Measurements from ENCODE around the gene COL5A2. TPM values are rescaled to one million over a fixed set of nuclear protein-coding genes. Genes with fewer than 3 reads are reported as not detected.

Gene COL5A2
- total and polyA plus RNA-seq, 10 of the 15 experiments (the other 5 are each of a cell fraction or from before 2014, with no cell fraction given), result 0.04 to 0.85 (median 0.39) TPM

DNA sequence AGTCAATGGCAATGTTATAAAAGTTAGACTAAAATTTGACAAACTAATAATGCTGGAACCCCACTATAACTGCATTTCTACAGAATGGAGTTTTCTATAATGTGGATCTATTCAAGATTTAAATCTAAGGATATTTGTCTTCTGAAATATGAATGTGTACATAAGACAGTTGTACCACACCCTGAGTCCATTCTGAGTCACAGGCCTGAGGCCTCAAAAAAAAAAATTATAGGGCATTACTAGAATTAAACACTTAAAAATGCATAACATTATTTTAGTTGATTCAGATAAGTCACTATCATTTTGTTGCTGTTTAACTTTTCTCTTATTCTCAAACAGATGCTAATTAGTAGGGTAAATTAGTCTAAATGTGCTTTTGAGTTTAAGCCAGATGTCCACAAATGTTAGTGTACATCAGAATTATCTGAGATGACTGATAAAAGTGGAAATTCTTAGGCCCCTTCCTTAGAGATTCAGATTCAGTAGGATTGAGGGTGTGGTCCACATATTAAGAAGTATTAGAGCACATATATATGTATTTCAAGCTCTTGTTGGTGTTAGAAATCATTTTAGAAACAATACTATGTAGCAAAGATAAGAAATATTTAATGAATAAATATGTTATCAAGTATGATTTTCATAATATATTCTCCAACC lies 42.4 kb upstream of the COL5A2 start:
- FAIRE-seq (no peak), ATAC-seq (no peak), DNase-seq (ENCODE audit: low read depth, low spot score) (no peak)
- POLR2A ChIA-PET, result interaction anchor here (1.8 kb wide), 1 partner anchor 10 kb away, joined by 4 read pairs; no protein-coding TSS in a partner anchor
- H3K9ac ChIP-seq (ENCODE audit: control insufficient read depth, insufficient read depth, low read length), result no peak overlapping the region
- TF ChIP-seq MYC (IDR thresholded peaks at IDR 0.05; ENCODE audit: insufficient read depth, insufficient read length, insufficient replicate concordance, low read length, severe bottlenecking) (no peak), CHD2 (IDR thresholded peaks at IDR 0.05; ENCODE audit: borderline replicate concordance, low read depth, low read length) (no peak), YBX1 (IDR thresholded peaks at IDR 0.05) (no peak)
- no peak overlapping the region for H3K4me3 ChIP-seq
- no peak overlapping the region for H3K4me2 ChIP-seq (ENCODE audit: control insufficient read depth, insufficient read depth)
- H3K27me3 ChIP-seq (replicated peaks in 1 of 2; ENCODE audit: control insufficient read depth in 2 of 2, insufficient read depth in 2 of 2, low read length in 1 of 2), result no peaks in the 10 kb centered on the region
- H3K36me3 ChIP-seq (ENCODE audit: control insufficient read depth in 2 of 2, insufficient read depth in 2 of 2, low read length in 1 of 2), result no peaks in the 10 kb centered on the region
- no peak overlapping the region for H2AFZ ChIP-seq (ENCODE audit: control insufficient read depth, low read depth, low read length)
- H3K9me3 ChIP-seq (replicated peaks; ENCODE audit: control insufficient read depth, insufficient read depth, low read length), result no peaks in the 10 kb centered on the region
- no TSS peak for BruUV-seq (replicated peaks)
- no peak overlapping the region for H3K27ac ChIP-seq (ENCODE audit: control insufficient read depth, insufficient read depth)
- no peaks in the 10 kb centered on the region for H4K20me1 ChIP-seq (ENCODE audit: control insufficient read depth, insufficient read depth)
- no peaks in the 10 kb centered on the region for H3K4me1 ChIP-seq (ENCODE audit: control insufficient read depth, insufficient read depth, low read length)
- in situ Hi-C loops (cut with MboI), result no loop called here
- RAD21 ChIA-PET (ENCODE audit: unreplicated experiment), result no interaction called here
- H3K79me2 ChIP-seq (ENCODE audit: control insufficient read depth, insufficient read depth, low read length), result no peaks in the 10 kb centered on the region
- CTCF ChIA-PET, result no interaction called here
- intact Hi-C loops (cut with micrococcal nuclease; ENCODE audit: unreplicated experiment), result no loop called here
- SMC1A ChIA-PET (ENCODE audit: uncharacterized antibody, unreplicated experiment), result interaction anchor here (1.1 to 1.6 kb wide), 3 partner anchors 11 to 127 kb away, joined by 3 to 7 read pairs (median 3); no protein-coding TSS in a partner anchor

DNA sequence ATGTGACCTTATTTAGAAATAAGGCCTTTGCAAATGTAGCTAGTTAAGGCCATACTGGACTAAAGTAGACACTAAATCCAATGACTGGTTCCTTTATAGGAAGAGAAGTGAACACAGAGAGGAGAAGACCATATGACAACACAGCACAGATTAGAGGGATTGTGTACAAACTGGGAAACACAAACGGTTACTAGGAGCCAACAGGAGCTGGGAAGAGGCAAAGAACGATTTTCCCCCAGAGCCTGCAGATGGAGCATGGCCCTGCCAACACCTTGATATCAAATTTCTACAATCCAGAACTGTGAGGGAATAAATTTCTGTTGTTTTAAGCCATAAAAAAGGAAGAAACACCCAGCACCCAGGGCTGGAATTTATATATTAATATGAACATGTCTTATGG lies 38.7 kb upstream of the COL5A2 start:
- Histone ChIP-seq H4K20me1 (ENCODE audit: control insufficient read depth, insufficient read depth) (no peaks in the 10 kb centered on the region), H3K9me3 (replicated peaks; ENCODE audit: control insufficient read depth, insufficient read depth, low read length) (no peaks in the 10 kb centered on the region), H3K27me3 (replicated peaks in 1 of 2; ENCODE audit: control insufficient read depth in 2 of 2, insufficient read depth in 2 of 2, low read length in 1 of 2) (no peaks in the 10 kb centered on the region), H3K36me3 (ENCODE audit: control insufficient read depth in 2 of 2, insufficient read depth in 2 of 2, low read length in 1 of 2) (no peaks in the 10 kb centered on the region), H3K27ac (ENCODE audit: control insufficient read depth, insufficient read depth) (no peak overlapping the region), H3K4me1 (ENCODE audit: control insufficient read depth, insufficient read depth, low read length) (no peaks in the 10 kb centered on the region), H2AFZ (ENCODE audit: control insufficient read depth, low read depth, low read length) (no peak overlapping the region), H3K9ac (ENCODE audit: control insufficient read depth, insufficient read depth, low read length) (no peak overlapping the region), H3K79me2 (ENCODE audit: control insufficient read depth, insufficient read depth, low read length) (no peaks in the 10 kb centered on the region), H3K4me2 (ENCODE audit: control insufficient read depth, insufficient read depth) (no peak overlapping the region), H3K4me3 (no peak overlapping the region)
- POLR2A ChIA-PET, result no interaction called here
- SMC1A ChIA-PET (ENCODE audit: uncharacterized antibody, unreplicated experiment), result no interaction called here
- no peak for FAIRE-seq
- ATAC-seq, result no peak
- intact Hi-C loops (cut with micrococcal nuclease; ENCODE audit: unreplicated experiment), result no loop called here
- CTCF ChIA-PET, result no interaction called here
- 0% methylated on average over 2 of the region's 2 CpGs for WGBS (ENCODE audit: insufficient coverage, insufficient replicate concordance, low lambda C conversion rate, missing lambda C conversion rate)
- in situ Hi-C loops (cut with MboI), result no loop called here
- RAD21 ChIA-PET (ENCODE audit: unreplicated experiment), result no interaction called here
- no peak for DNase-seq (ENCODE audit: low read depth, low spot score)
- BruUV-seq (replicated peaks), result no TSS peak
- TF ChIP-seq RBBP5 (conservative IDR thresholded peaks at IDR 0.05), result no peak
- TF ChIP-seq RAD21 (IDR thresholded peaks at IDR 0.05; ENCODE audit: insufficient read depth, low read depth, low read length), result no peak
- TF ChIP-seq BMI1 (IDR thresholded peaks at IDR 0.05; ENCODE audit: borderline replicate concordance), result no peak
- TF ChIP-seq PAX5 (IDR thresholded peaks at IDR 0.05; ENCODE audit: borderline replicate concordance, low read depth, low read length), result no peak
- TF ChIP-seq SMAD1 (IDR thresholded peaks at IDR 0.05; ENCODE audit: low read depth, partially characterized antibody), result no peak
- TF ChIP-seq PRDM15 (CRISPR knock-in tag; IDR thresholded peaks at IDR 0.05), result no peak
- TF ChIP-seq PML (IDR thresholded peaks at IDR 0.05; ENCODE audit: low read length), result no peak

Data from GM12878 (cell line).